ENCODE data around the gene SLC35E1. TPM values are rescaled to one million over a fixed set of nuclear protein-coding genes. Genes with fewer than 3 reads are reported as not detected.

SLC35E1 gene
- total and polyA plus RNA-seq, 2 donors (not counting 3 experiments of a cell fraction or from before 2014, with no cell fraction given) = 36.0 to 37.5 TPM

DNA sequence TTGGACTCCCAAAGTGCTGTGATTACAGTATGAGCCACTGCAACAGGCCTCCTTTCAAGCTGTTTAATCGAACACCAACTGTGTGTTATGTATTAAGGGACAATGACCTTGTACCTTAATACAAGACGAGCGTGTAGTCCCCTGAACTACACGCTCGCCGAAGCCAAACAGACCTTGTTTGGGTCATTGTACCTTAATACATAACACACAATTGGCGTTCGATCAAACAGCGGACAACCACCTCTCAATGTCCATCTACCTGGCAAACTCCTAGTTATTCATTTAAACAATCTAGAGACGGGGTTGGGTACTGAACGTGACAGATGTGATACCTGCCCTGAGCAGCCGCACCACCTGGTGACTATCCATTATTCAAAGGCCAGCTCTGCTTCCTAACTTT lies 31.3 kb downstream of the SLC35E1 start:
- no peaks in the 10 kb centered on the region for H3K9me3 ChIP-seq (replicated peaks; ENCODE audit: control insufficient read depth, insufficient read depth, low read length)
- no peaks in the 10 kb centered on the region for H3K9me1 ChIP-seq (replicated peaks; ENCODE audit: control insufficient read depth, extremely low read depth, insufficient read depth, low read length)
- H2AFZ ChIP-seq (ENCODE audit: low read depth, low read length) = no peak overlapping the region
- H3K27me3 ChIP-seq (ENCODE audit: control insufficient read depth in 2 of 2, insufficient read depth in 2 of 2, low read length in 2 of 2) = no peaks in the 10 kb centered on the region
- peaks cover 70% of the 10 kb centered on the region for H3K79me2 ChIP-seq (ENCODE audit: control insufficient read depth, insufficient read depth, low read length)
- peak overlapping the region; percentile 80 for H3K4me2 ChIP-seq (ENCODE audit: insufficient read depth, low read length)
- intact Hi-C loops (cut with micrococcal nuclease) (loop anchor here (1.0 to 5.0 kb wide), 2 partner anchors 87 to 104 kb away; partner anchors contain the start of gene MED26), dilution Hi-C loops (cut with MboI; ENCODE audit: extremely low pct_ligation_motif_present, low sequenced_read_pairs) (no loop called here)
- H3K4me1 ChIP-seq (ENCODE audit: control insufficient read depth, extremely low read depth, insufficient read depth, low read length) = peaks cover 12% of the 10 kb centered on the region
- BruUV-seq (replicated peaks) = no TSS peak
- H4K20me1 ChIP-seq (replicated peaks; ENCODE audit: control insufficient read depth, extremely low read depth, insufficient read depth, low read length) = no peaks in the 10 kb centered on the region
- FAIRE-seq (no peak), DNase-seq (ENCODE audit: low read depth, low spot score) (no peak)
- H3K4me3 ChIP-seq (replicated peaks in 1 of 3; ENCODE audit: insufficient read depth in 1 of 3, low read depth in 1 of 3, low read length in 3 of 3) = peak overlapping the region in 2 of 3 experiments; percentile 66 to 85
- H3K27ac ChIP-seq (ENCODE audit: insufficient read depth, low read depth, low read length) = peak overlapping the region; percentile 70
- ChIA-PET POLR2A (no interaction called here), CTCF (no interaction called here)
- H3K36me3 ChIP-seq (ENCODE audit: control insufficient read depth in 2 of 2, extremely low read depth in 1 of 2, insufficient read depth in 2 of 2, low read length in 2 of 2) = peaks cover 9 to 16% of the 10 kb centered on the region in 2 experiments
- H3K9ac ChIP-seq (replicated peaks; ENCODE audit: extremely low read depth, insufficient read depth, low read length) = peak overlapping the region; percentile 94
- TF ChIP-seq FOS (IDR thresholded peaks at IDR 0.05; ENCODE audit: borderline replicate concordance, insufficient read depth, low read length) = no peak
- TF ChIP-seq MAX (IDR thresholded peaks at IDR 0.05; ENCODE audit: insufficient read depth, insufficient read length) = no peak
- TF ChIP-seq CTCF (IDR thresholded peaks at IDR 0.05; ENCODE audit: extremely low read depth in 1 of 2, insufficient read depth in 1 of 2, low read depth in 1 of 2, low read length in 2 of 2) = no peak
- TF ChIP-seq POLR2A (IDR thresholded peaks at IDR 0.05; ENCODE audit: low read depth, low read length) = no peak
- TF ChIP-seq EZH2 (IDR thresholded peaks at IDR 0.05; ENCODE audit: borderline replicate concordance, low read depth, low read length, severe bottlenecking) = no peak
- TF ChIP-seq JUN (IDR thresholded peaks at IDR 0.05; ENCODE audit: borderline replicate concordance, insufficient read depth, insufficient read length, low read depth) = no peak
- TF ChIP-seq GATA2 (IDR thresholded peaks at IDR 0.05; ENCODE audit: insufficient read depth, insufficient read length, low read depth, low read length) = no peak

Measured in endothelial cell of umbilical vein (primary cell).